NCI-H69 (cell line): ENCODE data around the gene CCDC141.
A peak's percentile ranks its signal among the peaks of the same experiment; 100 is the strongest.

Experiments
- DNase-seq: peaks from one replicate; lab custom pipeline; 2025; lab: John Stamatoyannopoulos, UW

The CCDC141 gene

DNA sequence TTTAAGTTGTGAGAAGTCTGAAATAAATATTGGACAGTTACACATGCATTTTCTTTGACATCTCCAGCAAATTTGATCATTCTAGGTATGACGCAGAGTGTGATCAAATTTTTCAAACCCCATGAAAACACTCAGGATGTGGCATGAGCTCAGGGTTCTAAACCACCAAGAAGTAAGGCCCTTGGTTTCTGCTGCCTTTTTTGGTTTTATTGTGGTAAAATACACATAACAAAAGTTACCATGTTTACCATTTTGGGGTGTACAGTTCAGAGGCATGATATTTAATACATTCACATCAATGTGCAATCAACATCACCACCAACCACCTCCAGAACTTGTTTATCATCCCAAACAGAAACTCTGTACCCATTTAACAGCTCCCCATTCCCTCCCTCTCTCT is 178.4 kb downstream of the CCDC141 start:
- no peak for DNase-seq

DNA sequence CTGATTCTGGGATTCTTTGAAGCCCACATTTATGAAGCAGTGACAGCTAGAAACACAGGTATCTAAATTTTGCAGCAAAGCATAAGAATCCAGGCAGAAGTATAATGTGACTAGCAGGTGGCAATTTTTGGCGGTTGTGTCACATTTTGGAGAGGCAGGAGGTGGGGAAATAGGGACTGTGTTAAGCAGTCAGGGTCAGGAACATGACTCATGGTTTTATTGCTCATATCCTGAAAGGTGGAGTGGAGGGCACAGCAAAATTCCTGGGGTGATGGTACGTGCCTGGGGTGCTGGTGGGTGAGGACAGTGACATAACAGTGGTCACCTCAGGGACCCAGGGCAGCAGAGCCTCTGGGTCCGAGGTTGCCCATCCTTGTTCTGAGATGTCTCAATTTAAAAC is 179.2 kb downstream of the CCDC141 start:
- peak; percentile 5 for DNase-seq

DNA sequence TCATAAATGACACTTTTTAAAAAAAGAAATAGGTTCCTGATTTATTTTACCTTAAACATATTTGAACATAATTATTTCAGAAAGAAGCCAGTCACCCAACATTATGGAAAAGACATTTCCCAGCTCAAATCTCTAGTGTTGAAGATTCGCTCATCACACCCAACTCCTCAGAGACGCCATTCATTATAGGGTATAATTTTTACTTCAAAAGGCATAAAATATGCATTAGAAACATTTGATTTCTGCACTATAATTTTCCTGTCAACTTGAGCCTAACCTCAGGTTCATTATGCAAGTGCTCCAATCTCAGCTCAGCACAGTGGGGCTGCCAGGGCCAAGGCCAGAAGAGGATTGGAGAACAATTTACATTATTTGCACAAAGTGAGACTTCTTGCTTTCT is 183.9 kb downstream of the CCDC141 start:
- peak; percentile 83 for DNase-seq

DNA sequence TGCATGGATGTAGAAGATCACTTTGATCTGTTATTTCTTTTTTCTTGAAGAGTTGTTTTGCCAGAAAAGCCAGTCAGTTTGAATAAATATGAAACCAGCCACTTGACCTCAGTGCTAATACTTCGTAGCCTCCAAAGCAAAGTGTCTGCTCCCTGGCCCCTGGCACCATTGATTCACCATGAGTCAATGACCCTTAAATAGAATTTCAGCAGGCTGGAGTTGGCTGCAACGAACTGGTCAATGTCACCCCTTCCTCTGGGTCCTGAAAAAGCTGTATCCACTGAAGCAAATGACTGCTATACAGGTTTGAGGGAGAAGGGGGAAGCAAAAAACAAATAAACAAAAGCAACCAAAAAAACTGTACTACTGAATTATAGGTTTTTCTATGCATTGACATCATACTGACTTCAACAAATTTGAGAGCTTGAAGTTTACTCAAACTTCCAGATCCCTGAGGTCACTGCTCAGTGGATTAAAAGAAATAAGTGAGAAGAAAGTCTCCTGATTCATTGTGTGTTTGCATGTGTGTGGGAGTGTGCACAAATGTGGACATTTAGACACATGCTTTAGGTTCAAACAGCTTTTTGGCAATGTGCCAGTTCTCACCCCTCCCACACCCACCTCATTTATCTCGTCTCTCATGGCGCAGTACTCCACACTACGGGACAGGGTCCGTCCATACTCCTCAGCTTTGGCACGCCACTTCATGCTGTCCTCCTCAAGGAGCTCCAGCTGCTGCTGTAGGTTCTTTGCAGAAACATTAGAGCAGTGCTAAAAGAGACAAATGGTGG is 184.6 kb downstream of the CCDC141 start:
- DNase-seq = peak; percentile 87

DNA sequence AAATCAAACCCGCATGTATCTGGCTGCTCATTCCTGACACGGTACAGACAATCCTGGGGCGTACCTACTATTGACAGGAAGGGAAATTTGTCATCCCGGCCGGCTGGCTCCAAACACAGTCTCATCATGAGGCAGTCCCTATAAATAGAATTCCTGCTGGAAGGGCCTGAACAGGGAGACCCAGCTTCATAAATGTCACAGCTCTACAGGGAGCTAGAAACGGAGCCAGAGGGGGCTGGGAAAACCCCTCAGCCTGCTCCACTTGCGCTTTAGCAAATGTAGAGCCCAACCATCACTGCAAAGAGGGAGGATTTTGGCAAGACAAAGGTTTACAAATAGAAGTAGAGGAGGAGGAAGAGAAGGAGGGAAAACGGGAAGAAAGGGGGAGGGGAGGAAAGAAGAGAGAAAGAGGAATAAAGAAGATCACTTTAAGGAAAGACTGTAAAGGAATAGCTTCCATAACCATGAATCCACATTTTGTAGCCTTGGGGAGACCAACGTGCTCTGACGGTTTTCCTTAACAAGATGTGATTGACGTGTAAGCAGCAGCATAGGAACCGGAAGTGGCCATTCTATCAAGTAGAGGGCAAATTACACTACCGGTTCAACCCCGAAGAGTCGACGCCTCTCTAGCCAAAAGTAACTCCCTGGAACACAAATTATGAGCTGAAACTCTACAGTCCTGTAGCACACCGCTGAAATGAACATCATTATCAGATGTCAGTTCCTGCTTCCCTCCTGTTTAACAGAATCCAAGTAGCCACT is 185.9 kb downstream of the CCDC141 start:
- DNase-seq = peak; percentile 52

DNA sequence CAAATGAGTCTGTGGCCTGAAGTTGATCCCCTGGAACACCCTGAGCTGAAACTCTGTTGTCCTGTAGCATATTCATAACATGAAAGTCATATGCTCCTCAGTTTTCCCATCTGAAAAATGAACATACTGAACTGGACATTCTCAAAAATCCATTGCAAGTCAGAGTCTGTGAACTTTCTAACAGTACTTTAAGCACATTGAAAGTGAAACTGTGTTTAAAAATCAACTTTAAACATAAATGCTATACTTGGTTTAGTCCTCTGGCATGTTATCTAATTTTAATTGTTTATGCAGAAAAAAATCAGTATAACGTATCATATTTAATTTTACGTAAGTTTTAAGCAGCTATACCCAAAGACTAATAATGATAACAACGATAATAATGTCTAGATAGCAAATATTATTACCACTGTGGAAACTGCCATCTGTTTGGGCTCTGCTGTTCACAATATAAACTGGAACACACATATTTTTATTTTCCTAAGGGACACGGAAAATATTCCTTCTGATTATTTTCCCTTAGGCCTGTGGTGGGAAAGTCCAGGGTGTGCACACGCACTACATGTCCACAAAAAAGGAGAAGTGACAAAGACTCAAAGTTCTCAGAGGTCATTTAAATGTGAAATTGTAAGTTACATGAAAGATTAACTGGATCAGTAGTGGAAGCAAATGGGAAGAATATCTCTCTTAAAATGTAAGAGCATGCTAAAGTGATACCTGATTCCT is 186.6 kb downstream of the CCDC141 start:
- no peak for DNase-seq

DNA sequence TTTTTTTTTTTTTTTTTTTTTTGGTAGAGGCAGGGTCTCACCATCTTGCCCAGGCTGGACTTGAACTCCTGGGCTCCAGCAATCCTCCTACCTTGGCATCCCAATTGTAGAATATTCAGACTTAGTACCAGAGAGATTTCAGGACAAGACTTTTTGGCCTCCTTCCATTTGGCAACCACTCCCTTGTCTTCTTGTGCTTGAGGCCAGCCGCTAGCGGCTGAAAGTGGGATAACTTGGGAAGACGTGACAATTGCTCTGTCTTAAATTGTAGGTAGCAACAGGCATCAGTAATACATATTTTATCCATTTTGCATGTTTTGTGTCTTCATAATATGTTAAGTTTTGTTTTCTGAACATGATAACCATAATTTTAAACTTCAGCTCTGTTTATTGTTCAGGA is 189.4 kb downstream of the CCDC141 start:
- DNase-seq = peak; percentile 33

DNA sequence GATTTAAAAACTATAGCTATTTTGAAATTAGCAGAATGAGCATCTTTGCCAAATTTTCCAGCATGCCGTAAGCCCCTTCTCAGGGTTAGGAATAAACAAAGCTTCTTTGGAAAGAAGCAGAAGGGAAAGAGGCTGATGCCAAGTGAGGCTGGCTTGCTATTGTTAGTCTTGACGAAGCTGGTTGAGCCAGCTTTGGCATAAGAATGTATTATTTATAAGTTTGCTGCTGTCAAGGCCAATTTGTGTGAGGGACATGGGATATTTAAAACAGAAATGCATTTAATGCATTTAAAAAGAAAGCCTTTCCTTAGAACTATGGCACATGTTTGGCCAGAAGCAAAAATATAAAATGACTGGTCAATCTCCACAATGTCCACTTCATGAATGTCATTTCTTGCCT is 190.2 kb downstream of the CCDC141 start:
- DNase-seq = no peak

DNA sequence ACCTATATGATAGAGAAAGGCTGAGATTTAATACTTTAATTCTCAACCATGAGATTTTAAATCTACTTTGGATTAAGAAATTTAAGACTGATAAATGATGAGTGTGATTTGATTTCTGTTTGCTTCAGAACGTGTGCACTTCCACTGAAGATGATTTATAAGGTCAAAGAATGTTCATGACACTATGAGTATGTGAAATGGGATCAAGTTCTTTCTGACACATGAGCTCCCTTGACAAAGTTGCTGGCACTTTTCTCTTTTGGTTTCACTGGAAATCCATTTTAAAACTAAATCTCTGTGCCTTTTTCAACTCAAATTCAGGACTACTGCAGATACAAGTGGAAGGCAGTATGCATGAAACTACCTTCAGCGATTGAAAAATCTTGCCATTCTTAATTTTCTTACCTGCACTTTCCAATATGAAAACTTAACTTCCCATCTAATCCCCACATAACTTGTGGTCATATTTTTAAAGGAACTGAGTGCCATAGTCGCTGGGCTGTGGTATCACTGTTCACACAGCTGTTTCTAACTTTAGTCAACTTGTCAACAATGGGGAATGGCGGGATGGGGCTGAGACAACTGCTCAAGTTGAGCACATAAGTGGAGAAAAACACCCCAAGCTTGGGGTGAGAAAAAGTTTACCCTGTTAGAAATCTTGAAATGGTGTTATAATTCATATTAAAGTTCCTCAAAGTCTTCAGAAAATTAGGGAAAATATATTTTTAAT is 190.9 kb downstream of the CCDC141 start:
- no peak for DNase-seq

DNA sequence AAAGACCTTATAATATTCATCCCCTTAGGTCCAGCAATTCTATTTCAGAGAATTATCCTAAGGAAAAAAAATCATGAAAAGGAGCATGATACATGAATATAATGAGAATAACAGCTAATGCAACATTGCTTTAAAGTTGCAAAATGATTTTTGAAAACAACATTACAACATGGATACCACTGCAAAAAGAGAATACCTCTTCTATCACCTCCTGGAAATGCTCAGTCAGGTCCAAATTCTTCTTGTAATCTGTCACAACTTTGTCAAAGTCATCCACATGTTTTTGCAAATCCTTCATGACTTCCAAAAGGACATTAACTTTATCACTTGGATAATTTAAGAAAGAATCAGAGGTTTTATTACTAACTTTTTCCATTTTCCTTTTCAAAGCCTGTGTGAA is 194.8 kb downstream of the CCDC141 start:
- DNase-seq = no peak

DNA sequence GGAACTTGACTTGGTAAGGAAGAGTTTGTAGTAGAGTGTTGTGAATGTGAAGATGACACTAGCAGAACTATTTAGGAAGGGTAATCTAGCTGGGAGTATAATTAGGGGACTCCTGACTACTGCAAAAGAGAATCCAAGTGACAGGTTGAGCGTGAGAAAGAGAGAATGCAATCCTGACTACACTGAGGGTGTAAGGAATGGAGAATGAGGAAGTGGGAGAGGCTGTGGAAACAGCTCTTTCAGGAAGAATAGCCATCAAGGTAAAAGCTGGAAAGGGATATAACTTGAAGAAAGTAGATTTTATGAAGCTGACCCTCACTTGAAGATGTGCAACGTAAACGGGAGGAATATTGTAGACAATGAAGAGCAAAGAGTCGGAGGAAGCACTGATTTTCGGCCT is 201.6 kb downstream of the CCDC141 start:
- no peak for DNase-seq

DNA sequence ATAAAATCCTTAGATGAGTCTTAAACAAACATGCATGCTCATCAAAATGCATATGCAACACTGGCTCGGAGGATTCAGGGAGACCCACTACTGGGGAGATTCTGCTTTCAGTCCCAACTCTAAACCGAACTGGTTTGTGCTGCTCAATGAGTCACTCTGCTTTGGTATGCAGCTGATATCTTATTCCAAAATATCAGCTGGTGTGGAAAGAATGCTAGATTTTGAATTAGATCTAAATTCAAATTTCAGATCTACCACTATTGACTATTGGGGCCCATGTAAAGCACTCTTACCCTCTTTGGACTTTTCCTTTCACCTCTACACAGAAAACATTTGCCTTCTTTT is 203.5 kb downstream of the CCDC141 start:
- DNase-seq = no peak

DNA sequence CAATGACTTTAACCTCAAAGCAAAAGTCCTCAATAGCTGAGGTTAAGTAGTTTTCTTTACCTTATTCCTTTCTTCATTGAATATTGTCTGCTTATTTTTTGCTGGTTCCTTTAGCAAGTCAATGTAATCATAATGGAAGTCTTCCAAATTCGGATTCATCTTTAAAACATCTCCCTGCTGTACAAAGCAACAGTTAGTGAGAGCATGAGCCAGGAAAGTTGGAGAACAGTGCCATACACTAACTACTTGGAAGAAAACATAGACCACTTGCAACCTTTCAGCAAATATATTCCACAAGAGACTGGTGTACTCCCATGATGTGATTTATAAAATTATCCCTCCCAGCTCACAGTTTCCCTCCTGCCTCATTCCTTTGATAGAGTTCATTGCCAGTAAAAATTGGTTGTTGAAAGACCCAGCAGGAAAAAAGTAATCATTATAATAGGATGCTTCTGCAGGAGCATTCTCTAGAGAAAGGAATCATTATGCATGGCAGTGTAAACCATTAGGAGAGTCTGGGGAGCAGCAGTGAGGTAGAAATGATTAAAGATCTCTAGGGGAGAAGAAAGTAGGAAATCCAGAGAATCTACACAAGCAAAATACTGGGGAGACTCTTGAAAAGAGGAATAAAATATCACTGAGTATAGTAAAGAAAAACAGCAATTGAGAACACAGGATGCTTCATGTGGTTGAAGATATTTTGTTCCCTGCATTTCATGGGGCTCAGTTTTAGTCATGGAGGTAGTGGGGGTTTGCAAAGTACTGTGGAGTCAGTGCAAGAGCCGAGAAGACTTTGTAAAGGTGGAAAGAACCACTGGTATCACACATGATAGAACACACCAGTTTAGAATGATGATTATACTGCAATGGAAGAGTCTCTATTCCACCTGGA is 204.1 kb downstream of the CCDC141 start:
- peak; percentile 71 for DNase-seq

DNA sequence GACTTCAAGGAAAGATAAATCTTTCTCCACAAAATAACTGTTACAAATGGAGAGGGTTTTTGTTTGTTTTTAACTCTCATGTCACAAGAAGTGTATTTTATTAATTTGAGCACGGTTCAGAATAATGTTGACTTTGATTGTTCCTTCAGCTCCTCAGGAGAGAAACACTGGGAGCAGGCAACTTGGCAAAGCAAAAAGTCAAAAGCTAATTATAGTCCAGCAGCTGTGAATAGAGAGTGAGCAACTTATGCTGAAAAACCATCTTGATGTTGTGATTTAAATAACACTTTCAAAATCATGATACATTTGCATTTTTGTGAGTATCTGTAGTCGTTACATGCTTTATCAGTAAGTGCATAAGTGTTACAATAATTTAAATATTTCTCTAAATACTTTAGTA is 205.2 kb downstream of the CCDC141 start:
- DNase-seq = peak; percentile 17

DNA sequence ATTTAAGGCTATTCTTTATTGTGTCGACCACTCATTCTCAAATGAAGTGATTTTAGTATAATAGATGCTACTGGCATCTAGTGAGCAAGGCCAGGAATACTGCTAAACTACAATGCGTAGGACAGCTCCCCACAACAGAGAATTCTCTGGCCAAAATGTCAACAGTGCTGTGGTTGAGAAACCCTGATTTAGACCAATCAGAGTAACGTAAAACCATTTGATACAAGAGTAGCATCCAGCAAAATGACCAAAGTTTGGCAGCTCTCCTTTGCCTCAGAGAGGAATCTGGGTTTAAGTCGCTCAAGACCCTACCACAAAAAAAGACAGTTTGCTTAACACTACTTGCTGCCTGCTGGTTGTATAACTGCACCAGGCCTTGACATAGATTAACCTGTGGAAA is 205.7 kb downstream of the CCDC141 start:
- peak; percentile 27 for DNase-seq

DNA sequence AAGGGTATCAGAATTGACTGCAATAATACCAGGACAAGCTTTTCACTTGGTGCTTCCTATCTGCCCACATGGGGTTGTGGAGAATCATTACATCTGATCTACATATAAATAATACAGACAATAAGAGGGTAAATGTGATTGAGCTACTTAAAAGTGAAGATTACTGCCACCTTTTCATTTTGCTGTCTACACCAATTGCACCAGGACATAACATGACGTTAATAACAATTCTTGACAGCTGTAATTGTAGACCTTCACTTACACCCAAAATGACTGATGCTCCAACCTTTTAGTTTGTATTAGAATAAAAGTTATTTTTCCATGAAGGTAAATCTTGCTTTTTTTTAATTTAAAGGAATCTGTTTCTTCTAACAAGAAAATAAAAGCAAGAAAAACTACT is 206.2 kb downstream of the CCDC141 start:
- peak; percentile 33 for DNase-seq

DNA sequence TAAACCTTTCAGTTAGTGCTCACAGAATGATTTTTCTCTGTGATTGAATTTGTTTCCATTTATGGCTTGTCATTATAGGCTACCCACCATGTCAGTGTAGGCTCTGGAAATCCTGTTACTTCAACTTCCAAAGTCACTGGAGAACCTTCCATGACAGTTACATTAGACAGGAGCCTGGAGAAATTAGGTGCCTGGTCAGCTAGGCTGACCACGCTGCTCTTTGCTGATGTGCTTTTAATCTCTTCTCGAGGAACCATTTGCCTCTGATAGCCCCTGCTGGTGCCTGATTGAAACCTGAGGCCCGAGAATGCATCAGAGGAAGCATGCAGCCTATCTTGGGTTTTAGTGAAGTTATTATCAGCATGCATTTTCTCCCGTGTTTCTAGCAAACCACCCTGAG is 213.1 kb downstream of the CCDC141 start:
- no peak for DNase-seq

DNA sequence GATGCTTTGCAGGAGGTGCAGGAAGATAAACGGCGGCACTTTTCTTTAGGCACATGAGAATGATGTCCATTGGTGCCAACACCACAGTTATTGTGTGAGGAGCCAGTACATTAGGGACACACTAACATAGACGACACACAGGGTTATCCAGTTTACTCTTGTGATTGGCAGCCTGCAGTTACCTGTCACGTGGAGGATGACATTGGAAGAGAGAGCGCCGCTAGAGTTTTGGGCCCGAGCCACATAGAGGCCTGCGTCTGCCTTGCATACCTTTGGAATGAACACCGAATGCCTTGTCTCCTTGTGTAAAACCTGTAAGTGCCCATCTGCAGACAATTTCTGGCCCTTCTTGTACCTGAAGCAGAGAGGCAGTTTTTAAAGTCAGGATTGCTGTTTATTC is 215.9 kb downstream of the CCDC141 start:
- no peak for DNase-seq

DNA sequence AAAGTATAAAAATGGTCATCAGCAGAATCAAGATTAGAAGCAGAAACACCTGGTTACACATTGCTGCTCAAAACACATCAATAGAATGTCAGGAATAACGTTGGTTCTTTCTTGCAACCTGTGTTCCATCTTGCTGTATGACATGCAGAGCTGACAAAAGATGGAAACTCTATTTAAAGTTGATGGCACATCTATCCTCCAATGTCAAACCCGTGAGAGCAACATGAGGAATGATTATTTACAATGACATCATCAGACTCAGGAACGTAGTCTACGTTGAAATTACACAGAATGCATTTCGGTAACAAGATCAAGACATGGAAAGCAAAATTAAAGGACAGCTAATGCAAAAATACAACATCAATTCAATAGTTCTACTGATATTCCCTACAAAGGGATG is 216.6 kb downstream of the CCDC141 start:
- no peak for DNase-seq

DNA sequence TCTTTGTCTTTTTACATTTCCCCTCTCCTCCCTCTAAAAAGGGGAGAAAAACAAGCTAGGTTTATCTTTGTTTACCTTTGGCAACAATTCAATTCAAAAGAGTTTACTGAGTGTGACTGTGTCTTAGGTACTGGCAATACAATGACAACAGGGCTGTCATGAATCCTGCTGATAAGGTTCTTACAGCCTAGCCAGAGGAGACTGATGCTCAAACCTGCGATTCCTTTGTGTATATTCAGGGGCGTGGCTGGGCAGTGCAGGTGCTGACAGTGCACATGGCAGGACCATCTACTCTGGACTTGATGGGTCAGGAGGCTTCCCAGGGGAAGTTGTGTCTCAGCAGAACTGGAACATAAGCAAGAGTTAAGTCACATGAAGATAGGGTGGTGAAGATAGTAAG is 219.5 kb downstream of the CCDC141 start:
- peak; percentile 27 for DNase-seq

DNA sequence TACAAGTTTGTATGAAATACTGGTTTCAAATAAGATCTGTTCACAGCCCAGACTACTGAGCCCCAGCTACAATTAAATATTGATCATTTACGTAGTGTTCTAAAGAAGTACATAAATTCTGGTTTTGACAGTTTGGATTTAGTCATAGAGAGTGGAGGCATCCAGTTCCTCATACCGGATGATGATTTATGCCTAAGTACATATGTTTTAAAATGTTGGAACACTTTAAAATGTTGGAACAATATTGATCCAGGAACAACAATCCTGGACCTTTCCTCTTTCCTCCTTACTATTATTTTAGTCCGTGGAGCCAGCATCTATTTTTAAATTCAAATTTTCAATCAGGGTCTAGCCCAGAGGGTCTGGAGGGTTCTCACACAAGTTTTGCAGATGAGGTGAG is 220.0 kb downstream of the CCDC141 start:
- DNase-seq = no peak
